H1 (cell line): ENCODE measurements around the gene GNAQ.

Experiments used
- BACH1 ChIP-seq: IDR thresholded peaks from 2 replicates; pipeline ENCODE4 v1.6.1; 2012; ENCODE audit warnings: low read length, improper control_type of control experiment
- CBX5 ChIP-seq: fragments of 300-800, 300-1000 bp; sonication (generic); IDR thresholded peaks from 2 replicates; pipeline ENCODE4 v1.7.1; 2016; ENCODE audit warnings: antibody characterized with exemption, low read length, low read depth
- CBX8 ChIP-seq: fragments of 300-800, 300-1000 bp; sonication (generic); IDR thresholded peaks from 2 replicates; pipeline ENCODE4 v1.7.1; 2016; ENCODE audit warnings: low read depth, low read length, borderline replicate concordance
- CEBPB ChIP-seq: IDR thresholded peaks from 2 replicates; pipeline ENCODE4 v1.6.1; 2012; ENCODE audit warnings: low read depth, low read length
- CTBP2 ChIP-seq: IDR thresholded peaks from 2 replicates; pipeline ENCODE4 v1.7.0; 2011; ENCODE audit warnings: borderline replicate concordance, mild to moderate bottlenecking, moderate library complexity, mixed read lengths, low read length; ENCODE audit not compliant: insufficient read depth, insufficient read length
- EZH2 ChIP-seq: fragments of 200-600 bp; sonication (generic); IDR thresholded peaks from 2 replicates; pipeline ENCODE4 v1.7.1; 2012; ENCODE audit warnings: low read depth, mild to moderate bottlenecking, moderate library complexity, low read length, inconsistent platforms; ENCODE audit not compliant: severe bottlenecking
- HDAC6 ChIP-seq: IDR thresholded peaks from one replicate; pipeline ENCODE4 v1.7.1; 2012; ENCODE audit warnings: low read depth, mild to moderate bottlenecking, inconsistent platforms, low read length, moderate library complexity
- RNF2 ChIP-seq: fragments of 200-900, 300-1000 bp; sonication (generic); IDR thresholded peaks from 2 replicates; pipeline ENCODE4 v1.7.1; 2016; ENCODE audit warnings: borderline replicate concordance, low read depth, mild to moderate bottlenecking, antibody characterized with exemption, low read length; ENCODE audit not compliant: poor library complexity, severe bottlenecking; ENCODE audit errors: missing control alignments
- SP2 ChIP-seq: IDR thresholded peaks from 2 replicates; pipeline ENCODE4 v1.6.1; 2012; ENCODE audit warnings: mild to moderate bottlenecking, low read length, inconsistent platforms
- SRF ChIP-seq: IDR thresholded peaks from 2 replicates; pipeline ENCODE4 v1.6.1; 2011; ENCODE audit warnings: mild to moderate bottlenecking, low read depth, low read length, moderate library complexity
- TBP ChIP-seq: IDR thresholded peaks from 2 replicates; pipeline ENCODE4 v1.6.1; 2011; ENCODE audit warnings: low read depth, low read length, improper control_type of control experiment
- TF ChIP-seq, protein P1 (sequence below), 3 experiments: IDR thresholded peaks; 1 replicate in 2 of 3; 2 replicates in 1 of 3; pipeline versions ENCODE4 v1.5.1 to v1.6.1; 2011; ENCODE audit warnings: low read length in 3 of 3, mild to moderate bottlenecking in 3 of 3, inconsistent platforms in 2 of 3, low read depth in 1 of 3, moderate library complexity in 1 of 3; ENCODE audit not compliant: insufficient read depth in 1 of 3; ENCODE audit errors: control extremely low read depth in 1 of 3
- TF ChIP-seq, protein P2 (sequence below): IDR thresholded peaks from 2 replicates; pipeline ENCODE4 v1.6.1; 2012; ENCODE audit warnings: inconsistent platforms

DNA sequence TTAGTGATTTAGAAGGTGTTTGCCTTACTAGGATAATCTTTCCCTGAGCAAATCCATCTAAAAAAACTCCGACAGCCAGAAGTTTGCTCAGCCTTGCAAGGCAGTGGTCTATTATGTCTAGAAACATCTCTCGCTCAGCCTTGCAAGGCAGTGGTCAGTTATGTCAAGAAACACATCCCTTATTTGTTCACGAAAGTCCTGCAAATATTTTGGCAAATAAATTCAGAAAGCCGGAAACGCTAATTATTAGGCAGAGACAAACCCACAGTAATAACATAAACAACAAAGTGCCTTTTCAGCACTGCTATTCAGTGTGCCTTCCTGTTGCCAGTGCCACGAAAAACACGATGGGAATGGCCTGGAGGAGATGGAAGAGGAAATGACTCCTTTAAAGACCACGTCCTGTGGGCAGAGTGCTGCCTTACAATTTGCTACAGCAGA lies 184.5 kb downstream of the GNAQ start:
- TF ChIP-seq SP2: no peak
- TF ChIP-seq, protein P1, sequence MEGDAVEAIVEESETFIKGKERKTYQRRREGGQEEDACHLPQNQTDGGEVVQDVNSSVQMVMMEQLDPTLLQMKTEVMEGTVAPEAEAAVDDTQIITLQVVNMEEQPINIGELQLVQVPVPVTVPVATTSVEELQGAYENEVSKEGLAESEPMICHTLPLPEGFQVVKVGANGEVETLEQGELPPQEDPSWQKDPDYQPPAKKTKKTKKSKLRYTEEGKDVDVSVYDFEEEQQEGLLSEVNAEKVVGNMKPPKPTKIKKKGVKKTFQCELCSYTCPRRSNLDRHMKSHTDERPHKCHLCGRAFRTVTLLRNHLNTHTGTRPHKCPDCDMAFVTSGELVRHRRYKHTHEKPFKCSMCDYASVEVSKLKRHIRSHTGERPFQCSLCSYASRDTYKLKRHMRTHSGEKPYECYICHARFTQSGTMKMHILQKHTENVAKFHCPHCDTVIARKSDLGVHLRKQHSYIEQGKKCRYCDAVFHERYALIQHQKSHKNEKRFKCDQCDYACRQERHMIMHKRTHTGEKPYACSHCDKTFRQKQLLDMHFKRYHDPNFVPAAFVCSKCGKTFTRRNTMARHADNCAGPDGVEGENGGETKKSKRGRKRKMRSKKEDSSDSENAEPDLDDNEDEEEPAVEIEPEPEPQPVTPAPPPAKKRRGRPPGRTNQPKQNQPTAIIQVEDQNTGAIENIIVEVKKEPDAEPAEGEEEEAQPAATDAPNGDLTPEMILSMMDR (IDR thresholded peaks at IDR 0.05; ENCODE audit: control extremely low read depth in 1 of 3, insufficient read depth in 1 of 3, low read depth in 1 of 3, low read length in 3 of 3): no peak
- TF ChIP-seq TBP: no peak
- TF ChIP-seq SRF: no peak
- TF ChIP-seq CEBPB: no peak
- TF ChIP-seq BACH1: no peak
- TF ChIP-seq CTBP2: no peak
- TF ChIP-seq EZH2: no peak
- no peak for TF ChIP-seq CBX5
- no peak for TF ChIP-seq HDAC6
- TF ChIP-seq CBX8: no peak
- TF ChIP-seq RNF2: no peak
- TF ChIP-seq, protein P2, sequence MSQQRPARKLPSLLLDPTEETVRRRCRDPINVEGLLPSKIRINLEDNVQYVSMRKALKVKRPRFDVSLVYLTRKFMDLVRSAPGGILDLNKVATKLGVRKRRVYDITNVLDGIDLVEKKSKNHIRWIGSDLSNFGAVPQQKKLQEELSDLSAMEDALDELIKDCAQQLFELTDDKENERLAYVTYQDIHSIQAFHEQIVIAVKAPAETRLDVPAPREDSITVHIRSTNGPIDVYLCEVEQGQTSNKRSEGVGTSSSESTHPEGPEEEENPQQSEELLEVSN: no peak
